HCT116 (cell line): ENCODE data around the gene CORO2B. TPM values are rescaled to one million over a fixed set of nuclear protein-coding genes. Genes with fewer than 3 reads are reported as not detected.

Experiments
- ATAC-seq: fragments of 200-7000 bp; cut with Tn5 transposase; 2 replicates; pipeline ENCODE4 v1.9.1; 2020; ENCODE audit warnings: mild to moderate bottlenecking, moderate library complexity
- BruUV-seq: library from RNA; stranded (reverse); fragments of 400-500 nt; replicated peaks from 2 replicates; lab custom pipeline; 2021; lab: Mats Ljungman, UMichigan
- CTCF ChIA-PET: fragments of 300-600 bp; sonication (Branson Sonifier 250); formaldehyde crosslinking; loops from one replicate; lab custom pipeline; 2021; ENCODE audit warnings: antibody characterized with exemption; lab: Charles Lee
- POLR2A ChIA-PET: fragments of 300-600, 350-600 bp; sonication (Branson Sonifier 250); formaldehyde crosslinking; loops from one replicate; lab custom pipeline; 2021; ENCODE audit warnings: antibody characterized with exemption; lab: Charles Lee
- RAD21 ChIA-PET, 2 experiments: fragments of 300-600 bp; sonication (Branson Sonifier 250); formaldehyde crosslinking; loops; one replicate each; lab custom pipeline; 2023; ENCODE audit warnings: low total read pairs in 2 of 2; ENCODE audit not compliant: uncharacterized antibody in 2 of 2, unreplicated experiment in 2 of 2, low non-redundant PET in 1 of 2; lab: Charles Lee
- DNase-seq: peaks from one replicate; pipeline ENCODE4 v3.0.0-alpha.2; 2010; ENCODE audit warnings: low read depth, low spot score
- H2AFZ ChIP-seq: fragments of 200-600 bp; shearing (Covaris generic), sonication (generic); 2 replicates; pipeline ENCODE4 v1.6.1; 2017; ENCODE audit warnings: low read depth, mixed run types, mixed read lengths, antibody characterized with exemption, low read length; ENCODE audit not compliant: poor library complexity, severe bottlenecking
- H3K27ac ChIP-seq: 2 replicates; pipeline ENCODE4 v1.5.1; 2012; ENCODE audit warnings: low read depth, low read length
- H3K27me3 ChIP-seq: fragments of 200-600 bp; sonication (generic); 2 replicates; pipeline ENCODE4 v1.6.1; 2016; ENCODE audit warnings: mixed run types, low read length, mixed read lengths; ENCODE audit not compliant: insufficient read depth
- H3K36me3 ChIP-seq, 2 experiments: fragments of 200-500 bp in 1 of 2; fragments of 200-600 bp in 1 of 2; sonication (Bioruptor generic) in 1 of 2; sonication (generic) in 1 of 2; 2 replicates each; pipeline versions ENCODE4 v1.5.1 to v1.6.1; 2014 to 2016; ENCODE audit warnings: low read length in 2 of 2, inconsistent platforms in 1 of 2, mixed read lengths in 1 of 2, mixed run types in 1 of 2; ENCODE audit not compliant: insufficient read depth in 2 of 2, control insufficient read depth in 1 of 2
- H3K4me1 ChIP-seq, 2 experiments: fragments of 200-600 bp in 1 of 2; sonication (generic) in 1 of 2; 2 replicates each; pipeline versions ENCODE4 v1.5.1 to v1.6.1; 2012 to 2017; ENCODE audit warnings: low read length in 2 of 2, inconsistent platforms in 1 of 2, mild to moderate bottlenecking in 1 of 2, mixed read lengths in 1 of 2, mixed run types in 1 of 2, moderate library complexity in 1 of 2; ENCODE audit not compliant: insufficient read depth in 2 of 2, control insufficient read depth in 1 of 2
- H3K4me2 ChIP-seq: fragments of 200-600 bp; sonication (generic); 2 replicates; pipeline ENCODE4 v1.6.1; 2017; ENCODE audit warnings: mixed run types, low read length, mixed read lengths
- H3K4me3 ChIP-seq, 2 experiments: fragments of 200-600 bp in 1 of 2; sonication (generic) in 1 of 2; replicated peaks in 1 of 2; 2 replicates each; pipeline ENCODE4 v1.5.1; 2011 to 2016; ENCODE audit warnings: low read length in 2 of 2, control low read depth in 1 of 2, low read depth in 1 of 2, mild to moderate bottlenecking in 1 of 2, mixed read lengths in 1 of 2, mixed run types in 1 of 2
- H3K79me2 ChIP-seq: fragments of 200-600 bp; sonication (generic); 2 replicates; pipeline ENCODE4 v1.6.1; 2017; ENCODE audit warnings: mild to moderate bottlenecking, mixed run types, low read length, moderate library complexity, mixed read lengths; ENCODE audit not compliant: insufficient read depth
- H3K9ac ChIP-seq: fragments of 200-600 bp; sonication (generic); 2 replicates; pipeline ENCODE4 v1.6.1; 2016; ENCODE audit warnings: low read length, mixed read lengths
- H3K9me2 ChIP-seq: fragments of 200-600 bp; sonication (generic), shearing (Covaris generic); 2 replicates; pipeline ENCODE4 v1.6.1; 2017; ENCODE audit warnings: mixed run types, mild to moderate bottlenecking, moderate library complexity; ENCODE audit not compliant: insufficient read depth
- H3K9me3 ChIP-seq, 2 experiments: fragments of 200-500 bp in 1 of 2; fragments of 200-600 bp in 1 of 2; sonication (Bioruptor generic) in 1 of 2; sonication (generic) in 1 of 2; 2 replicates each; pipeline ENCODE4 v1.6.1; 2014 to 2017; ENCODE audit warnings: low read length in 2 of 2, mixed read lengths in 2 of 2, inconsistent platforms in 1 of 2, low read depth in 1 of 2, mild to moderate bottlenecking in 1 of 2, mixed run types in 1 of 2, moderate library complexity in 1 of 2; ENCODE audit not compliant: control insufficient read depth in 1 of 2, insufficient read depth in 1 of 2
- H4K20me1 ChIP-seq: fragments of 200-600 bp; sonication (generic), shearing (Covaris generic); 2 replicates; pipeline ENCODE4 v1.6.1; 2017; ENCODE audit warnings: mixed run types, mild to moderate bottlenecking, moderate library complexity; ENCODE audit not compliant: insufficient read depth
- ATF3 ChIP-seq: IDR thresholded peaks from 2 replicates; pipeline ENCODE4 v1.6.1; 2012
- CBX3 ChIP-seq: IDR thresholded peaks from 2 replicates; pipeline ENCODE4 v1.6.1; 2012; ENCODE audit warnings: low read depth
- CEBPB ChIP-seq: IDR thresholded peaks from 2 replicates; pipeline ENCODE4 v1.6.1; 2012; ENCODE audit warnings: low read depth
- EGR1 ChIP-seq: IDR thresholded peaks from 2 replicates; pipeline ENCODE4 v1.6.1; 2012; ENCODE audit warnings: low read depth
- EZH2 ChIP-seq: fragments of 200-600 bp; sonication (generic); IDR thresholded peaks from 2 replicates; pipeline ENCODE4 v1.6.1; 2017; ENCODE audit warnings: antibody characterized with exemption, mixed run types
- EZH2phosphoT487 ChIP-seq: fragments of 200-600 bp; IDR thresholded peaks from 2 replicates; pipeline ENCODE4 v1.6.1; 2018; ENCODE audit warnings: antibody characterized with exemption, borderline replicate concordance
- FOSL1 ChIP-seq: IDR thresholded peaks from 2 replicates; pipeline ENCODE4 v1.6.1; 2012; ENCODE audit warnings: low read depth
- JUND ChIP-seq: IDR thresholded peaks from 2 replicates; pipeline ENCODE4 v1.6.1; 2012
- POLR2A ChIP-seq: IDR thresholded peaks from 2 replicates; pipeline ENCODE4 v1.7.0; 2011; ENCODE audit warnings: borderline replicate concordance; ENCODE audit not compliant: insufficient read depth, insufficient read length; ENCODE audit errors: extremely low read depth
- RAD21 ChIP-seq: IDR thresholded peaks from 2 replicates; pipeline ENCODE4 v1.6.1; 2012; ENCODE audit warnings: low read depth, mild to moderate bottlenecking
- REST ChIP-seq: IDR thresholded peaks from 2 replicates; pipeline ENCODE4 v1.6.1; 2012; ENCODE audit warnings: low read depth
- SIN3A ChIP-seq: IDR thresholded peaks from 2 replicates; pipeline ENCODE4 v1.6.1; 2012; ENCODE audit warnings: low read depth
- TCF7L2 ChIP-seq: IDR thresholded peaks from 2 replicates; pipeline ENCODE4 v1.7.0; 2011; ENCODE audit warnings: borderline replicate concordance, inconsistent platforms; ENCODE audit not compliant: insufficient read depth, insufficient read length; ENCODE audit errors: extremely low read depth
- YY1 ChIP-seq: IDR thresholded peaks from 2 replicates; pipeline ENCODE4 v1.6.1; 2011; ENCODE audit warnings: low read length, low read depth, moderate library complexity, mild to moderate bottlenecking; ENCODE audit not compliant: insufficient replicate concordance; ENCODE audit errors: extremely low read depth
- ZNF274 ChIP-seq: fragments of 200-500 bp; sonication (Bioruptor generic); IDR thresholded peaks from 2 replicates; pipeline ENCODE4 v1.6.1; 2014; ENCODE audit warnings: mild to moderate bottlenecking, low read depth, low read length, inconsistent platforms
- intact Hi-C: fragments of 100-400 bp; cut with micrococcal nuclease; formaldehyde crosslinking; loops from 2 replicates; pipeline ENCODE4 v1.10.0; 2022
- total RNA-seq: library from RNA; stranded (reverse); gene quantifications from one replicate; pipeline ENCODE4 v1.2.1, GENCODE V29; 2021; ENCODE audit not compliant: unreplicated experiment
- TF ChIP-seq, protein P1 (sequence below): IDR thresholded peaks from 2 replicates; pipeline ENCODE4 v1.6.1; 2011; ENCODE audit warnings: mild to moderate bottlenecking, low read length, moderate library complexity; ENCODE audit not compliant: insufficient replicate concordance; ENCODE audit errors: extremely low read depth

CORO2B gene
- total RNA-seq, 1 experiment from 2014 or later = 2.8 TPM

GRCh38 chr15:68592544-68592943 is 13.8 kb downstream of the CORO2B start:
- DNase-seq (no peak), ATAC-seq (no peak)
- Histone ChIP-seq H3K4me1 (peaks cover 0 to 17% of the 10 kb centered on the region in 2 experiments; a peak in 2 of 4 replicates), H3K4me3 (no peak overlapping the region), H3K27me3 (no peaks in the 10 kb centered on the region), H3K36me3 (no peaks in the 10 kb centered on the region), H4K20me1 (no peaks in the 10 kb centered on the region), H3K9me3 (no peaks in the 10 kb centered on the region), H3K9ac (no peak overlapping the region), H2AFZ (no peak overlapping the region), H3K4me2 (no peak overlapping the region), H3K79me2 (no peaks in the 10 kb centered on the region), H3K9me2 (no peaks in the 10 kb centered on the region), H3K27ac (no peak overlapping the region)
- ChIA-PET CTCF (no interaction called here), POLR2A (no interaction called here), RAD21 (no interaction called here)
- intact Hi-C loops = no loop called here
- TF ChIP-seq SIN3A (no peak), EGR1 (no peak), TCF7L2 (no peak), EZH2 (no peak), CEBPB (no peak), POLR2A (no peak), JUND (no peak), REST (no peak), CBX3 (no peak), ZNF274 (no peak), YY1 (no peak), EZH2phosphoT487 (no peak), ATF3 (no peak), FOSL1 (no peak), RAD21 (no peak)
- TF ChIP-seq, protein P1, sequence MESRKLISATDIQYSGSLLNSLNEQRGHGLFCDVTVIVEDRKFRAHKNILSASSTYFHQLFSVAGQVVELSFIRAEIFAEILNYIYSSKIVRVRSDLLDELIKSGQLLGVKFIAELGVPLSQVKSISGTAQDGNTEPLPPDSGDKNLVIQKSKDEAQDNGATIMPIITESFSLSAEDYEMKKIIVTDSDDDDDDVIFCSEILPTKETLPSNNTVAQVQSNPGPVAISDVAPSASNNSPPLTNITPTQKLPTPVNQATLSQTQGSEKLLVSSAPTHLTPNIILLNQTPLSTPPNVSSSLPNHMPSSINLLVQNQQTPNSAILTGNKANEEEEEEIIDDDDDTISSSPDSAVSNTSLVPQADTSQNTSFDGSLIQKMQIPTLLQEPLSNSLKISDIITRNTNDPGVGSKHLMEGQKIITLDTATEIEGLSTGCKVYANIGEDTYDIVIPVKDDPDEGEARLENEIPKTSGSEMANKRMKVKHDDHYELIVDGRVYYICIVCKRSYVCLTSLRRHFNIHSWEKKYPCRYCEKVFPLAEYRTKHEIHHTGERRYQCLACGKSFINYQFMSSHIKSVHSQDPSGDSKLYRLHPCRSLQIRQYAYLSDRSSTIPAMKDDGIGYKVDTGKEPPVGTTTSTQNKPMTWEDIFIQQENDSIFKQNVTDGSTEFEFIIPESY = no peak
- no TSS peak for BruUV-seq
